GM19043 (cell line): ENCODE measurements around the gene EI24.

Source experiments
- ATAC-seq: cut with Tn5 transposase; IDR thresholded peaks from one replicate; pipeline ENCODE4 v1.9.1; 2021; ENCODE audit warnings: low read depth; ENCODE audit not compliant: unreplicated experiment

EI24 gene

DNA sequence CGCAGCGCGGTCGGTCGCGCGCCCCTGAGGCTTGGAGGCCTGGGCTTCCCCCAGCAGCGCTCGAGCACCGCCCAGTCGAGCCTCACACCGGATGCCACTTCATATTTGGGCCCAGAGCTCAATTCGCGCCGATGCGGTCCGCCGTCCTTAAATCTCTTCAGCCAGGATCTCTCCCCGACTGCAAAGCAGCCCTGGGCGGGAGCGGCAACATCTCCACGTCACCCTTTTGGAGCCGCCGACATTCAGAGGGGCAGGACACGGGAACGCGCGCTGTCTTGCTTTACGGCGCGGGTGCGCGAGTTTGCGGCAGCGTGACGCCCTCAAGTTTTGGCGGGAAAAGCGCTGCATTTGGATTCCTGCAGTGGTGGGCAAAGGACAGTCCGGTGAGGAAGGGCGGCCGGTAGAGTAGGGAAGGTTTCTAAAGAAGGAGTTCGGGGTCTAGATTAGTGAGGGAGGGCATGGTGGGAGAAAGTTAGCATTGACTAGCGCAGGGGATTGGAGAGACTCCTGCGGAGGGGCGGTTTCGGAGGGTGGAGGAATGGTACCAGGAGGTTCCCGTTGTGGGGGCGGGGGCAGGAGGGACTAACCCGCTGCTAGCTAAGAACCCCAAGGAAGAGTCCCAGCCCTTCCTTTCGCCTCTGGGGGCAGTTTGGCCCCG is 56.5 kb downstream of the EI24 start:
- peak; percentile 83 for ATAC-seq

DNA sequence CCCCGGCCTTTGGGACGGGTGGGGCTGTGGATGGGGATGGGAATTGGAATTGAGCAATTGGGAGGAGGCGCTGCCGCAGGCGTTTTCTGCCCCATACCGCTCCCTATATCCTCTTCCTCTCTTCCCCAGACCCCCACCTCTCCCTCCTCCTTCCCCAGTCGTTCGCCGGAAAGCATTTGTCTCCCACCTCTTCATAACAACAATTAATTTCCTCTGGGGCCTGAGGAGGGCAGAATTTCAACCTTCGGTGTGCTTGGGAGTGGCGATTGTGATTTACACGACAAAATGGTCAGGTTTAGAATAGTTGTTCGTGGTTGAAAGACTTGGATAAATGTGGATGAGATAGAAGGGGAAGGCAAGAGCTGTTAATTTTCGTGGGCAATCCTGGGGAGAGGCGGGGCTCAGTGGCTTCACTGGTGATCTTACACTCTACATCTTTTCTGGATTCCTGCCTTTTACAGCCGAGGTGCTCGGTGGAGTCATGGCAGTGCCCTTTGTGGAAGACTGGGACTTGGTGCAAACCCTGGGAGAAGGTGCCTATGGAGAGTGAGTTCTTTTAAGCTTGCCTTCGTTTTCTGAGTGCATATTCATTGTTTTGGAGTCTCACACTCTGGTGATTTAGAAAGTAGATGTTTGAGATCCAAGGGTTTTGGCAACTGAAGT is 57.1 kb downstream of the EI24 start:
- ATAC-seq: peak; percentile 35

DNA sequence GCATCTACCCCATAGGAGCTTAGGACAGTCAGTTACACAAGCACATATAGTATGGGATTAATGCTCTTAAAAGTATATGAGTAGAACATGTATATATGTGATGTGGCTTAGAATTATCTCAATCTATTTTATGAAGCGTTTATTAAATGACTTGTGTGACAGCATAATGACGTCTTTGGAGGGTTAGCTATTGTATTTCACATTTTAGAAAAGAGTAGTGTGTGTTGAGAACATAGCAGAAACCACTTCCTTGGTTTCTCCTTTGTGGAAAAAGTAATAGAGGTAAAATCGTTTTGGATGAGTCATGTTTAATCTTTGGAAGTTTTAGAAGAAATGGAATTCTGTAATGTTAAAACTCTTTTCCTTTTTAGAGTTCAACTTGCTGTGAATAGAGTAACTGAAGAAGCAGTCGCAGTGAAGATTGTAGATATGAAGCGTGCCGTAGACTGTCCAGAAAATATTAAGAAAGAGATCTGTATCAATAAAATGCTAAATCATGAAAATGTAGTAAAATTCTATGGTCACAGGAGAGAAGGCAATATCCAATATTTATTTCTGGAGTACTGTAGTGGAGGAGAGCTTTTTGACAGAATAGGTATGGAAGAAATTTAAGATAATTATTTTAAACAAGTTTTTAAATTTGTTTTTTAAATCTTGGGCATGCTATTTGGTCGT is 58.1 kb downstream of the EI24 start:
- no peak for ATAC-seq
